ENCODE measurements around the gene RHO.

The RHO gene

GRCh38 chr3:129584631-129585030, 56.2 kb downstream of the RHO start:
- DNase-seq = no peak

Measured in femur (tissue), 1 donor.